A673 (cell line): ENCODE measurements around the gene COLQ. TPM values are rescaled to one million over a fixed set of nuclear protein-coding genes. Genes with fewer than 3 reads are reported as not detected.
"Not testable (repeated sequence)": the region's sequence is repeated elsewhere in the genome, so short reads cannot be mapped to it uniquely, and the experiment has no call there.

Source experiments
- BruUV-seq: library from RNA; stranded (reverse); fragments of 400-500 nt; replicated peaks from 2 replicates; lab custom pipeline; 2021; lab: Mats Ljungman, UMichigan
- CTCF ChIA-PET: fragments of 300-600 bp; sonication (Branson Sonifier 250); formaldehyde crosslinking; loops from one replicate; lab custom pipeline; 2022; ENCODE audit warnings: antibody characterized with exemption; lab: Charles Lee
- POLR2A ChIA-PET: fragments of 300-600 bp; sonication (Branson Sonifier 250); formaldehyde crosslinking; loops from one replicate; lab custom pipeline; 2022; ENCODE audit warnings: antibody characterized with exemption; ENCODE audit not compliant: low non-redundant PET; lab: Charles Lee
- DNase-seq: peaks from one replicate; pipeline ENCODE4 v3.0.0-alpha.2; 2015; ENCODE audit warnings: low spot score
- H3K27ac ChIP-seq: fragments of 200-600 bp; sonication (generic); 2 replicates; pipeline ENCODE4 v1.5.1; 2016; ENCODE audit warnings: mixed run types, low read depth, mild to moderate bottlenecking, mixed read lengths, antibody characterized with exemption, low read length; ENCODE audit not compliant: poor library complexity, severe bottlenecking
- H3K27me3 ChIP-seq: fragments of 200-600 bp; sonication (generic); replicated peaks from 2 replicates; pipeline ENCODE4 v1.6.1; 2017; ENCODE audit warnings: mixed run types, low read depth, mild to moderate bottlenecking, mixed read lengths, antibody characterized with exemption, low read length; ENCODE audit not compliant: insufficient read depth, poor library complexity
- H3K36me3 ChIP-seq: fragments of 200-600 bp; sonication (generic); 2 replicates; pipeline ENCODE4 v1.6.1; 2016; ENCODE audit warnings: mixed run types, mild to moderate bottlenecking, mixed read lengths, antibody characterized with exemption, low read length; ENCODE audit not compliant: insufficient read depth, poor library complexity, severe bottlenecking
- H3K4me1 ChIP-seq: fragments of 200-600 bp; sonication (generic); 2 replicates; pipeline ENCODE4 v1.6.1; 2017; ENCODE audit warnings: mixed run types, mild to moderate bottlenecking, mixed read lengths, antibody characterized with exemption, low read length; ENCODE audit not compliant: insufficient read depth, poor library complexity, severe bottlenecking
- H3K4me3 ChIP-seq: fragments of 200-600 bp; sonication (generic); 2 replicates; pipeline ENCODE4 v1.5.1; 2016; ENCODE audit warnings: low read depth, mixed run types, mild to moderate bottlenecking, mixed read lengths, low read length; ENCODE audit not compliant: poor library complexity, severe bottlenecking
- H3K9me3 ChIP-seq: fragments of 200-600 bp; sonication (generic); 2 replicates; pipeline ENCODE4 v1.6.1; 2016; ENCODE audit warnings: mixed run types, low read depth, mild to moderate bottlenecking, mixed read lengths, antibody characterized with exemption, low read length; ENCODE audit not compliant: poor library complexity, severe bottlenecking
- CTCF ChIP-seq: fragments of 300-800, 200-600 bp; sonication (generic); conservative IDR thresholded peaks from 2 replicates; pipeline ENCODE4 v1.5.1; 2017; ENCODE audit warnings: low read depth, mild to moderate bottlenecking, antibody characterized with exemption, low read length, moderate library complexity, mixed read lengths
- EZH2 ChIP-seq: fragments of 200-600 bp; sonication (generic); IDR thresholded peaks from 2 replicates; pipeline ENCODE4 v1.6.1; 2017; ENCODE audit warnings: borderline replicate concordance, low read depth, mild to moderate bottlenecking, mixed read lengths, antibody characterized with exemption, low read length; ENCODE audit not compliant: poor library complexity, severe bottlenecking
- intact Hi-C: fragments of 100-400 bp; cut with micrococcal nuclease; formaldehyde crosslinking; loops from one replicate; pipeline ENCODE4 v1.10.0; 2022; ENCODE audit not compliant: unreplicated experiment
- total RNA-seq: library from RNA; stranded (reverse); gene quantifications from 2 replicates; pipeline ENCODE4 v1.2.3, GENCODE V29; 2021

The COLQ gene
- total RNA-seq, 1 experiment from 2014 or later, result 0.21 TPM

DNA sequence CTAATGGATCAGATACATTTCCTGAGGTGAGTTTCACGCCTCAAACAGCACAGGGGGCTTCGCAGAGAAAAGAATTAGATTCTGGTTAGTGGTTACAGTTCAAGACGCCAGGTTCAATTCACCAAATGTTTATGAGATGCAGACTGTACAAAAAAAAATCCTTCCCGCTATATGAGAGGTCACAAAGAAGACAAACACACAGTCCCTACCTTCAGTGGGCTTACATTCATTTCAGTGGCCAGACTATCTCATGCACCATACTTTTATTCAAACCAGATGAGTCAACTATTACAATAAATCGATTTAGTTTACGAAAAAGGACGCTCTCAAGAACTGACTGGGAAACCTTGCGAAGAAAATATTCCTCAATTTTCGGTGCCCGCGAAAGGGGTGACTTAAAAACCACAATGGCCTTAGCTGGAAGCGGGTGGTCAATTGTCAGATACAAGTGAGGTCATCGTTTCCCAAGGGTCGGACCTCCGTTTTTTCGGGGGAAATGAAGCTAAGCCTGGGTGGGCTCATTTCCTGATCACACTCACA, 94.9 kb downstream of the COLQ start:
- BruUV-seq, result no TSS peak

GRCh38 chr3:15420871-15421270, 100.6 kb downstream of the COLQ start:
- no TSS peak for BruUV-seq
- no peak for TF ChIP-seq EZH2
- no peak for TF ChIP-seq CTCF
- H3K4me3 ChIP-seq, result no peak overlapping the region
- POLR2A ChIA-PET, result no interaction called here
- H3K4me1 ChIP-seq, result no peaks in the 10 kb centered on the region
- intact Hi-C loops, result no loop called here
- CTCF ChIA-PET, result no interaction called here
- no peaks in the 10 kb centered on the region for H3K27me3 ChIP-seq
- H3K27ac ChIP-seq, result no peak overlapping the region
- no peak for DNase-seq
- peaks cover 45% of the 10 kb centered on the region for H3K36me3 ChIP-seq
- no peaks in the 10 kb centered on the region for H3K9me3 ChIP-seq

More for the DNA sequence above, 94.9 kb downstream of the COLQ start:
- DNase-seq, result no peak
- Histone ChIP-seq H3K9me3 (no peaks in the 10 kb centered on the region), H3K27me3 (no peaks in the 10 kb centered on the region), H3K36me3 (peaks cover 32% of the 10 kb centered on the region), H3K4me3 (peak overlapping the region; percentile 79), H3K27ac (peak overlapping the region; percentile 73), H3K4me1 (peaks cover 10% of the 10 kb centered on the region)
- intact Hi-C loops, result no loop called here
- no peak for TF ChIP-seq CTCF
- TF ChIP-seq EZH2, result no peak
- CTCF ChIA-PET, result interaction anchor here (0.7 kb wide), 1 partner anchor 863 kb away, joined by 3 read pairs; no protein-coding TSS in a partner anchor
- POLR2A ChIA-PET, result no interaction called here

- DNase-seq, H3K27me3 ChIP-seq, H3K9me3 ChIP-seq, H3K4me3 ChIP-seq, H3K4me1 ChIP-seq, POLR2A ChIA-PET, CTCF ChIA-PET, intact Hi-C loops, H3K27ac ChIP-seq, BruUV-seq: not testable (repeated sequence)
- H3K36me3 ChIP-seq, result peaks cover 40% of the 10 kb centered on the region
Observed at GRCh38 chr3:15410966-15411365, 110.5 kb downstream of the COLQ start.

DNA sequence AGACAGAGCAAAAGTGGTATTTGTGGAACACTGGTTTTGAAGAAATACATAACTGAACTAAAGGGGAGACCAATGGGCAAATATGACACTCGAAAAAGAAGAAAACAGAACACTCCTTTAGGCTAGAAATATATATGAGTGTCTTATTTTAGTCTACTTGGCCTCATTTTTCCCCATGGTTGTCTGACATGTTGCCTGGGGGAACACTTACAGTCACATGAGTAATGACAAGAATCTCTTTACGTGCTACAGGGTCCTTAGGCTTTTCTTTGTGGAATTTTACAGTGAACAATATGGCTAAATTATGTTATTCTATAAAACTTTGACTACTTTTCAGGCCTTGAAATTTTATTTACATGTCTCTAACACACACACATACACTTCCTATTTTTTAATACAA, 111.7 kb downstream of the COLQ start:
- TF ChIP-seq EZH2, result no peak
- TF ChIP-seq CTCF, result no peak
- H3K36me3 ChIP-seq, result peaks cover 28% of the 10 kb centered on the region
- CTCF ChIA-PET, result no interaction called here
- POLR2A ChIA-PET, result no interaction called here
- BruUV-seq, result no TSS peak
- intact Hi-C loops, result loop anchor here (5.0 kb wide), 1 partner anchor 292 kb away; no protein-coding TSS in a partner anchor
- H3K4me3 ChIP-seq, result no peak overlapping the region
- no peaks in the 10 kb centered on the region for H3K4me1 ChIP-seq
- H3K27me3 ChIP-seq, result no peaks in the 10 kb centered on the region
- H3K27ac ChIP-seq, result no peak overlapping the region
- no peaks in the 10 kb centered on the region for H3K9me3 ChIP-seq
- no peak for DNase-seq
